SK-N-SH (cell line): Measurements from ENCODE around the gene ORC4. TPM values are rescaled to one million over a fixed set of nuclear protein-coding genes. Genes with fewer than 3 reads are reported as not detected.
A peak's percentile ranks its signal among the peaks of the same experiment; 100 is the strongest.

Experiments
- CTCF ChIA-PET: fragments of 300-600, 350-600 bp; formaldehyde crosslinking; extraction: SDS; loops from one replicate; lab custom pipeline; 2021; lab: Yijun Ruan, JAX
- POLR2A ChIA-PET: fragments of 350-600 bp; sonication (Branson Sonifier 250); formaldehyde crosslinking; extraction: SDS; loops from one replicate; lab custom pipeline; 2020; ENCODE audit warnings: antibody characterized with exemption, inconsistent platforms; lab: Yijun Ruan, JAX
- DNase-seq: peaks from one replicate; pipeline ENCODE4 v3.0.0; 2012
- H2AFZ ChIP-seq: fragments of 200-600 bp; sonication (generic); 2 replicates; pipeline ENCODE4 v1.8.1; 2016; ENCODE audit warnings: antibody characterized with exemption, mild to moderate bottlenecking, low read depth
- H3F3A ChIP-seq: fragments of 200-600 bp; sonication (generic); replicated peaks from 2 replicates; pipeline ENCODE3; 2016; ENCODE audit warnings: antibody characterized with exemption, mild to moderate bottlenecking; ENCODE audit not compliant: insufficient read depth
- H3K27ac ChIP-seq, 2 experiments: fragments of 200-500 bp in 1 of 2; fragments of 200-600 bp in 1 of 2; sonication (Bioruptor generic) in 1 of 2; sonication (generic), shearing (Covaris generic) in 1 of 2; 2 replicates each; pipeline versions ENCODE4 v1.5.1 to v1.6.1; 2014 to 2016; ENCODE audit warnings: low read depth in 2 of 2, inconsistent platforms in 1 of 2, low read length in 1 of 2, mild to moderate bottlenecking in 1 of 2, mixed read lengths in 1 of 2
- H3K27me3 ChIP-seq: fragments of 200-600 bp; sonication (generic), shearing (Covaris generic); 2 replicates; pipeline ENCODE4 v1.6.1; 2016; ENCODE audit warnings: mixed run types; ENCODE audit not compliant: insufficient read depth
- H3K36me3 ChIP-seq, 2 experiments: fragments of 200-500 bp in 1 of 2; fragments of 200-600 bp in 1 of 2; sonication (Bioruptor generic) in 1 of 2; sonication (generic) in 1 of 2; replicated peaks in 1 of 2; 2 replicates each; pipeline versions ENCODE3 to v1.5.1; 2014 to 2016; ENCODE audit warnings: low read length in 1 of 2, mild to moderate bottlenecking in 1 of 2; ENCODE audit not compliant: insufficient read depth in 2 of 2, control insufficient read depth in 1 of 2
- H3K4me1 ChIP-seq, 2 experiments: fragments of 200-500 bp in 1 of 2; fragments of 200-600 bp in 1 of 2; sonication (Bioruptor generic) in 1 of 2; sonication (generic), shearing (Covaris generic) in 1 of 2; 2 replicates each; pipeline versions ENCODE4 v1.5.1 to v1.6.1; 2014 to 2016; ENCODE audit warnings: low read depth in 1 of 2, low read length in 1 of 2, mixed run types in 1 of 2; ENCODE audit not compliant: insufficient read depth in 2 of 2, control insufficient read depth in 1 of 2
- H3K4me2 ChIP-seq: fragments of 200-600 bp; sonication (generic), shearing (Covaris generic); 2 replicates; pipeline ENCODE4 v1.6.1; 2017; ENCODE audit warnings: mixed run types
- H3K4me3 ChIP-seq, 2 experiments: fragments of 200-500 bp in 1 of 2; fragments of 200-600 bp in 1 of 2; sonication (Bioruptor generic) in 1 of 2; sonication (generic), shearing (Covaris generic) in 1 of 2; 2 replicates each; pipeline versions ENCODE4 v1.5.1 to v1.8.1; 2014 to 2016; ENCODE audit warnings: low read depth in 2 of 2, inconsistent platforms in 1 of 2, low read length in 1 of 2, mild to moderate bottlenecking in 1 of 2, mixed read lengths in 1 of 2, moderate library complexity in 1 of 2
- H3K79me2 ChIP-seq: fragments of 200-600 bp; sonication (generic); 2 replicates; pipeline ENCODE4 v1.8.1; 2017; ENCODE audit warnings: mild to moderate bottlenecking; ENCODE audit not compliant: insufficient read depth
- H3K9ac ChIP-seq: fragments of 200-600 bp; sonication (generic); 2 replicates; pipeline ENCODE4 v1.6.1; 2017; ENCODE audit warnings: mixed run types
- H3K9me2 ChIP-seq: fragments of 200-600 bp; sonication (generic); 2 replicates; pipeline ENCODE4 v1.6.1; 2017; ENCODE audit warnings: mixed run types
- H3K9me3 ChIP-seq: fragments of 200-600 bp; sonication (generic); 2 replicates; pipeline ENCODE4 v1.6.1; 2017; ENCODE audit warnings: mixed run types, mild to moderate bottlenecking, moderate library complexity
- H4K20me1 ChIP-seq: fragments of 200-600 bp; sonication (generic); 2 replicates; pipeline ENCODE4 v1.6.1; 2017; ENCODE audit warnings: mild to moderate bottlenecking, mixed run types; ENCODE audit not compliant: insufficient read depth
- CHD2 ChIP-seq: fragments of 150-350 bp; IDR thresholded peaks from 2 replicates; pipeline ENCODE4 v1.6.1; 2018; ENCODE audit warnings: low read length; ENCODE audit not compliant: partially characterized antibody
- ELF1 ChIP-seq: IDR thresholded peaks from 2 replicates; pipeline ENCODE4 v1.4.0; 2012
- EP300 ChIP-seq, 2 experiments: IDR thresholded peaks; 2 replicates each; pipeline versions ENCODE4 v1.4.0 to v1.6.1; 2012; ENCODE audit warnings: borderline replicate concordance in 1 of 2, low read depth in 1 of 2, low read length in 1 of 2
- EZH2phosphoT487 ChIP-seq: fragments of 200-600 bp; sonication (generic); IDR thresholded peaks from 2 replicates; pipeline ENCODE4 v1.6.1; 2017; ENCODE audit warnings: low read depth, mixed run types, mild to moderate bottlenecking, antibody characterized with exemption, moderate library complexity, borderline replicate concordance
- GATA2 ChIP-seq: sonication (generic); formaldehyde crosslinking; IDR thresholded peaks from 2 replicates; pipeline ENCODE4 v1.5.0; 2020; ENCODE audit warnings: mild to moderate bottlenecking, missing genetic modification reagents
- JUND ChIP-seq: IDR thresholded peaks from 2 replicates; pipeline ENCODE4 v1.4.0; 2012
- MEF2A ChIP-seq: IDR thresholded peaks from 2 replicates; pipeline ENCODE4 v1.4.0; 2012; ENCODE audit warnings: low read depth, borderline replicate concordance
- MXI1 ChIP-seq: IDR thresholded peaks from 2 replicates; pipeline ENCODE4 v1.6.1; 2012; ENCODE audit warnings: mild to moderate bottlenecking, low read depth, low read length, improper control_type of control experiment
- REST ChIP-seq: IDR thresholded peaks from 2 replicates; pipeline ENCODE4 v1.6.1; 2012; ENCODE audit warnings: mild to moderate bottlenecking, low read depth, low read length, moderate library complexity
- RFX5 ChIP-seq: IDR thresholded peaks from 2 replicates; pipeline ENCODE4 v1.6.1; 2012; ENCODE audit warnings: mild to moderate bottlenecking, improper control_type of control experiment, low read length
- SIN3A ChIP-seq: IDR thresholded peaks from 2 replicates; pipeline ENCODE4 v1.6.1; 2012; ENCODE audit warnings: low read depth, mild to moderate bottlenecking, low read length, moderate library complexity, borderline replicate concordance
- SMC3 ChIP-seq: IDR thresholded peaks from 2 replicates; pipeline ENCODE4 v1.6.1; 2012; ENCODE audit warnings: low read depth, low read length, improper control_type of control experiment
- TAF1 ChIP-seq: IDR thresholded peaks from 2 replicates; pipeline ENCODE4 v1.6.1; 2012; ENCODE audit warnings: low read depth, mild to moderate bottlenecking, low read length, moderate library complexity, borderline replicate concordance
- TEAD4 ChIP-seq: IDR thresholded peaks from 2 replicates; pipeline ENCODE4 v1.4.0; 2012; ENCODE audit warnings: mild to moderate bottlenecking, borderline replicate concordance; ENCODE audit not compliant: insufficient read depth
- USF1 ChIP-seq: IDR thresholded peaks from 2 replicates; pipeline ENCODE4 v1.4.0; 2012; ENCODE audit warnings: low read depth, borderline replicate concordance
- YY1 ChIP-seq: IDR thresholded peaks from 2 replicates; pipeline ENCODE4 v1.4.0; 2012; ENCODE audit warnings: low read depth, mild to moderate bottlenecking
- WGBS: methylation state at CpG from one replicate; pipeline ENCODE4 v1.1.6; 2017; ENCODE audit warnings: low lambda C conversion rate; 5-methylcytosine and 5-hydroxymethylcytosine counted together
- polyA plus RNA-seq, 3 experiments: library from polyadenylated mRNA; depleted of rRNA; stranded (reverse); fragments of >200 nt; gene quantifications; 2 replicates each; pipeline ENCODE4 v1.2.3, GENCODE V29; 2012
- TF ChIP-seq, protein P1 (sequence below): IDR thresholded peaks from 2 replicates; pipeline ENCODE4 v1.4.0; 2012; ENCODE audit warnings: low read depth, borderline replicate concordance

ORC4 gene
- polyA plus RNA-seq, 1 of the 3 experiments (the other 2 are of a cell fraction): 15.2 TPM

DNA sequence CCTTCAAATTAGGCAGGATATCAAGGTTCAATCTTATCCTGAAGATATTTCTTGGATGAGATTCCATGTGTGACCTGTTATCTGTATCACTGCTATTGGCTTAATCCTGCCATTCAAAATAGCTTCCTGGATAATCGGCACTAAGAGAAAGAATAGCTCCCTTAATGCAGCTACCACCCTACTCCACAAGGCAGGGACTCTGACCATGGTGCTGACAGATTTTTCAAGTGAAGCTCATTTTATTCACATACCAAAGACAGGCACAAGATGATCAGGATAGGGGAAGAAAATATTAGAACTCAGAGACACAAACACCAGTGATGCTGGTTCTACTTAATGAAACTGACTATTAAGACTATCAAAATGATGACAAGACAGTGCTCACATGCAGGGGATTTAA is 74.9 kb downstream of the ORC4 start:
- Histone ChIP-seq H3K27ac (no peak overlapping the region), H3K4me3 (no peak overlapping the region), H2AFZ (no peak overlapping the region), H3K79me2 (no peaks in the 10 kb centered on the region), H4K20me1 (no peaks in the 10 kb centered on the region; the same call in 1 of the 2 replicates), H3K4me2 (no peak overlapping the region), H3K9me3 (no peaks in the 10 kb centered on the region), H3K9me2 (no peaks in the 10 kb centered on the region), H3K9ac (no peak overlapping the region), H3K4me1 (no peaks in the 10 kb centered on the region), H3K27me3 (no peaks in the 10 kb centered on the region)
- CTCF ChIA-PET: interaction anchor here (1.4 to 1.8 kb wide), 2 partner anchors 9 to 564 kb away, joined by 6 to 9 read pairs; no protein-coding TSS in a partner anchor
- 93% methylated on average over 1 of the region's 1 CpG for WGBS
- POLR2A ChIA-PET: no interaction called here
- no peak for DNase-seq
- TF ChIP-seq REST (peak; percentile 93), ELF1 (no peak), SIN3A (no peak)
- TF ChIP-seq, all 33 proteins: peak for 1
- H3F3A ChIP-seq: peaks cover 4% of the 10 kb centered on the region
- peaks cover 52 to 61% of the 10 kb centered on the region in 2 experiments for H3K36me3 ChIP-seq

- H3K27me3 ChIP-seq: no peaks in the 10 kb centered on the region
- WGBS: 97% methylated on average over 1 of the region's 1 CpG
- no peak for TF ChIP-seq TAF1
- TF ChIP-seq RFX5: no peak
- TF ChIP-seq SIN3A: no peak
- no peak for TF ChIP-seq ELF1
- no peak for TF ChIP-seq SMC3
- no peak for TF ChIP-seq EP300 (IDR thresholded peaks at IDR 0.05; ENCODE audit: borderline replicate concordance in 1 of 2, low read depth in 1 of 2, low read length in 1 of 2)
- TF ChIP-seq, protein P1, sequence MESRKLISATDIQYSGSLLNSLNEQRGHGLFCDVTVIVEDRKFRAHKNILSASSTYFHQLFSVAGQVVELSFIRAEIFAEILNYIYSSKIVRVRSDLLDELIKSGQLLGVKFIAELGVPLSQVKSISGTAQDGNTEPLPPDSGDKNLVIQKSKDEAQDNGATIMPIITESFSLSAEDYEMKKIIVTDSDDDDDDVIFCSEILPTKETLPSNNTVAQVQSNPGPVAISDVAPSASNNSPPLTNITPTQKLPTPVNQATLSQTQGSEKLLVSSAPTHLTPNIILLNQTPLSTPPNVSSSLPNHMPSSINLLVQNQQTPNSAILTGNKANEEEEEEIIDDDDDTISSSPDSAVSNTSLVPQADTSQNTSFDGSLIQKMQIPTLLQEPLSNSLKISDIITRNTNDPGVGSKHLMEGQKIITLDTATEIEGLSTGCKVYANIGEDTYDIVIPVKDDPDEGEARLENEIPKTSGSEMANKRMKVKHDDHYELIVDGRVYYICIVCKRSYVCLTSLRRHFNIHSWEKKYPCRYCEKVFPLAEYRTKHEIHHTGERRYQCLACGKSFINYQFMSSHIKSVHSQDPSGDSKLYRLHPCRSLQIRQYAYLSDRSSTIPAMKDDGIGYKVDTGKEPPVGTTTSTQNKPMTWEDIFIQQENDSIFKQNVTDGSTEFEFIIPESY: no peak
- TF ChIP-seq JUND: no peak
- no peak for TF ChIP-seq CHD2
- no peak for TF ChIP-seq TEAD4
- no peak for TF ChIP-seq USF1
- TF ChIP-seq EZH2phosphoT487: no peak
- TF ChIP-seq MXI1: no peak
- no peak for TF ChIP-seq REST
- no peak for TF ChIP-seq YY1
- TF ChIP-seq GATA2 (CRISPR knock-in tag): no peak
- no peak for TF ChIP-seq MEF2A
Observed at GRCh38 chr2:147939313-147939712, 81.2 kb downstream of the ORC4 start.

More at GRCh38 chr2:147939313-147939712, 81.2 kb downstream of the ORC4 start:
- ChIA-PET POLR2A (no interaction called here), CTCF (interaction anchor here (0.8 kb wide), 1 partner anchor 570 kb away, joined by 4 read pairs; no protein-coding TSS in a partner anchor)
- Histone ChIP-seq H3K4me1 (no peaks in the 10 kb centered on the region), H3K36me3 (peaks cover 48 to 73% of the 10 kb centered on the region in 2 experiments), H3F3A (peaks cover 23% of the 10 kb centered on the region), H3K9me3 (no peaks in the 10 kb centered on the region), H2AFZ (no peak overlapping the region), H3K79me2 (no peaks in the 10 kb centered on the region), H4K20me1 (no peaks in the 10 kb centered on the region), H3K9me2 (no peaks in the 10 kb centered on the region), H3K4me2 (no peak overlapping the region), H3K9ac (no peak overlapping the region), H3K27ac (no peak overlapping the region), H3K4me3 (no peak overlapping the region)
- DNase-seq: no peak
